Measurements from ENCODE around the gene CHAF1B. TPM values are rescaled to one million over a fixed set of nuclear protein-coding genes. Genes with fewer than 3 reads are reported as not detected.

The CHAF1B gene
- total and polyA plus RNA-seq, 2 of the 8 experiments (the other 6 are each of a cell fraction or from before 2014, with no cell fraction given) = 11.8 to 23.1 TPM

DNA sequence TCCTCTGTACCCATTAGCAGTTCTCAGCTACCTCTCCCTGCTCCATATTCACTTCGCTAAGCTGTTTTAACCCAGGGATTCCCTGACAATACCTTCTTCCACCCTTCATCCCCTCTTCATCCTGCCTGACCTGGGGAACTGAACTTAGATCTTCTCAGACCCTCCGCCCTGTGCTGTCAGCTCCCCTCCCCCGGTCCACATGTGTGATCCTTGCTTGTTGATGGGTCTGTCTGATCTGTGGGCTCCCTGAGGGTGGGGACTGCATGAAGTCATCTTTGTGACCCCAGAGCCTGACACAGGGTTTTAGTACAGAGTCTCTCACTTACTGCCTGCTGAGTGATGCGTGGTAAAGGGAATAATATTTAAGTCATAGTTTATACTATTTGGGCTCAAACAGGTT lies 11.8 kb downstream of the CHAF1B start:
- no peak overlapping the region for H2BK12ac ChIP-seq (ENCODE audit: low read depth, low read length)
- no peak overlapping the region for H3K23ac ChIP-seq (ENCODE audit: insufficient read length)
- FAIRE-seq = no peak
- H2BK15ac ChIP-seq (ENCODE audit: low read length) = no peak overlapping the region
- no peak overlapping the region for H2BK120ac ChIP-seq (replicated peaks; ENCODE audit: low read depth, low read length)
- no peak overlapping the region for H4K5ac ChIP-seq (ENCODE audit: insufficient read length, low read depth, low read length)
- H4K8ac ChIP-seq (ENCODE audit: extremely low read depth, insufficient read depth, low read length) = no peak overlapping the region
- H3K23me2 ChIP-seq (ENCODE audit: low read depth, low read length) = no peaks in the 10 kb centered on the region
- no peaks in the 10 kb centered on the region for H3K79me2 ChIP-seq (ENCODE audit: control insufficient read depth in 1 of 2, insufficient read depth in 2 of 2, low read length in 2 of 2)
- H2BK5ac ChIP-seq (ENCODE audit: low read depth, low read length) = no peak overlapping the region
- no peak overlapping the region for H3K4me2 ChIP-seq (ENCODE audit: insufficient read depth in 1 of 2, low read depth in 2 of 2, low read length in 2 of 2)
- no peak overlapping the region for H3K9ac ChIP-seq (replicated peaks in 1 of 4; ENCODE audit: extremely low read depth in 1 of 4, low read depth in 3 of 4, low read length in 3 of 4)
- no peak overlapping the region for H2AFZ ChIP-seq (ENCODE audit: low read length)
- H2AK5ac ChIP-seq (ENCODE audit: low read depth, low read length) = no peak overlapping the region
- H4K91ac ChIP-seq (replicated peaks; ENCODE audit: insufficient read length, low read length) = no peak overlapping the region
- no peaks in the 10 kb centered on the region for H3K27me3 ChIP-seq (replicated peaks in 1 of 4; ENCODE audit: control insufficient read depth in 3 of 4, extremely low read depth in 1 of 4, insufficient read depth in 3 of 4, low read length in 3 of 4)
- no peak overlapping the region for H3K56ac ChIP-seq (replicated peaks; ENCODE audit: insufficient read length, low read depth, low read length)
- H2BK20ac ChIP-seq (ENCODE audit: low read length) = no peak overlapping the region
- ChIA-PET POLR2A (ENCODE audit: partially characterized antibody) (interaction anchor here (0.8 kb wide), 1 partner anchor 10 kb away, joined by 3 read pairs; no protein-coding TSS in a partner anchor), CTCF (ENCODE audit: partially characterized antibody) (interaction anchor here (1.0 to 1.9 kb wide), 3 partner anchors 8 to 272 kb away, joined by 3 to 4 read pairs (median 3); no protein-coding TSS in a partner anchor)
- H3K9me3 ChIP-seq (ENCODE audit: insufficient read depth in 2 of 2, low read depth in 1 of 2, low read length in 1 of 2) = peaks cover 0 to 8% of the 10 kb centered on the region in 2 experiments; a peak in 1 of 4 replicates
- H3K4ac ChIP-seq (replicated peaks; ENCODE audit: insufficient read length, low read depth, low read length) = no peak overlapping the region
- no peaks in the 10 kb centered on the region for H3K79me1 ChIP-seq (ENCODE audit: low read depth, low read length)
- H3K4me1 ChIP-seq (replicated peaks in 1 of 4; ENCODE audit: control insufficient read depth in 3 of 4, insufficient read depth in 4 of 4, low read length in 3 of 4) = no peaks in the 10 kb centered on the region
- H4K20me1 ChIP-seq (replicated peaks in 1 of 2; ENCODE audit: control insufficient read depth in 1 of 2, insufficient read depth in 2 of 2, low read length in 2 of 2) = no peaks in the 10 kb centered on the region
- no peak overlapping the region for H3K27ac ChIP-seq (ENCODE audit: low read depth, low read length)
- WGBS, 2 experiments (ENCODE audit: extremely low coverage in 1 of 2, insufficient coverage in 1 of 2, insufficient read length in 1 of 2, insufficient replicate concordance in 2 of 2, low coverage in 1 of 2, low lambda C conversion rate in 2 of 2, missing lambda C conversion rate in 1 of 2) = 84% methylated on average over 4 of the region's 4 CpGs; no CpG with 5 or more reads in 1 of the 2 experiments
- H3K36me3 ChIP-seq (ENCODE audit: control insufficient read depth in 2 of 4, insufficient read depth in 4 of 4, low read length in 3 of 4) = peaks cover 2 to 42% (median 18%) of the 10 kb centered on the region in 4 experiments; a peak in 5 of 8 replicates
- no peak overlapping the region for H3K18ac ChIP-seq (ENCODE audit: extremely low read depth, low read length)
- H3K14ac ChIP-seq (ENCODE audit: insufficient read length) = no peak overlapping the region
- H3K4me3 ChIP-seq (ENCODE audit: extremely low read depth in 1 of 4, insufficient read depth in 2 of 4, low read depth in 3 of 4, low read length in 4 of 4) = no peak overlapping the region
- no peak for DNase-seq (ENCODE audit: low read depth in 1 of 2, low spot score in 2 of 2)
- TF ChIP-seq, protein P1, sequence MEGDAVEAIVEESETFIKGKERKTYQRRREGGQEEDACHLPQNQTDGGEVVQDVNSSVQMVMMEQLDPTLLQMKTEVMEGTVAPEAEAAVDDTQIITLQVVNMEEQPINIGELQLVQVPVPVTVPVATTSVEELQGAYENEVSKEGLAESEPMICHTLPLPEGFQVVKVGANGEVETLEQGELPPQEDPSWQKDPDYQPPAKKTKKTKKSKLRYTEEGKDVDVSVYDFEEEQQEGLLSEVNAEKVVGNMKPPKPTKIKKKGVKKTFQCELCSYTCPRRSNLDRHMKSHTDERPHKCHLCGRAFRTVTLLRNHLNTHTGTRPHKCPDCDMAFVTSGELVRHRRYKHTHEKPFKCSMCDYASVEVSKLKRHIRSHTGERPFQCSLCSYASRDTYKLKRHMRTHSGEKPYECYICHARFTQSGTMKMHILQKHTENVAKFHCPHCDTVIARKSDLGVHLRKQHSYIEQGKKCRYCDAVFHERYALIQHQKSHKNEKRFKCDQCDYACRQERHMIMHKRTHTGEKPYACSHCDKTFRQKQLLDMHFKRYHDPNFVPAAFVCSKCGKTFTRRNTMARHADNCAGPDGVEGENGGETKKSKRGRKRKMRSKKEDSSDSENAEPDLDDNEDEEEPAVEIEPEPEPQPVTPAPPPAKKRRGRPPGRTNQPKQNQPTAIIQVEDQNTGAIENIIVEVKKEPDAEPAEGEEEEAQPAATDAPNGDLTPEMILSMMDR (IDR thresholded peaks at IDR 0.05; ENCODE audit: control extremely low read depth in 1 of 3, insufficient read depth in 1 of 3, low read depth in 1 of 3, low read length in 3 of 3) = no peak
- TF ChIP-seq NRF1 (IDR thresholded peaks at IDR 0.05; ENCODE audit: low read depth, low read length) (no peak), RFX5 (IDR thresholded peaks at IDR 0.05; ENCODE audit: borderline replicate concordance, low read depth, low read length) (no peak), SAP30 (IDR thresholded peaks at IDR 0.05; ENCODE audit: insufficient read depth, insufficient replicate concordance, low read length) (no peak), TCF12 (IDR thresholded peaks at IDR 0.05; ENCODE audit: low read depth, low read length) (no peak), CREB1 (IDR thresholded peaks at IDR 0.05) (no peak), FOSL1 (IDR thresholded peaks at IDR 0.05; ENCODE audit: insufficient read depth, low read depth, low read length) (no peak), SIX5 (IDR thresholded peaks at IDR 0.05; ENCODE audit: low read depth, low read length) (no peak), KDM5A (IDR thresholded peaks at IDR 0.05; ENCODE audit: low read length) (no peak), TEAD4 (IDR thresholded peaks at IDR 0.05; ENCODE audit: low read depth, low read length) (no peak), PHF8 (conservative IDR thresholded peaks at IDR 0.05; ENCODE audit: low read depth, low read length) (no peak), CEBPB (IDR thresholded peaks at IDR 0.05; ENCODE audit: low read depth, low read length) (no peak)

All from H1 (cell line).